HEK293T (cell line): ENCODE measurements around the gene ZNF516.

Source experiments
- BHLHE40 ChIP-seq: fragments of 450-650 bp; IDR thresholded peaks from 2 replicates; pipeline ENCODE4 v1.6.1; 2016; ENCODE audit warnings: mild to moderate bottlenecking, moderate library complexity, borderline replicate concordance
- CTBP1 ChIP-seq: fragments of 450-650 bp; IDR thresholded peaks from 2 replicates; pipeline ENCODE4 v1.6.1; 2016; ENCODE audit warnings: borderline replicate concordance
- FOXA1 ChIP-seq: fragments of 450-650 bp; IDR thresholded peaks from 2 replicates; pipeline ENCODE4 v1.6.1; 2016; ENCODE audit warnings: mild to moderate bottlenecking
- FOXK2 ChIP-seq: fragments of 450-650 bp; IDR thresholded peaks from 2 replicates; pipeline ENCODE4 v1.6.1; 2016; ENCODE audit warnings: mild to moderate bottlenecking
- FOXM1 ChIP-seq: fragments of 450-650 bp; IDR thresholded peaks from 2 replicates; pipeline ENCODE4 v1.6.1; 2017; ENCODE audit warnings: mild to moderate bottlenecking, borderline replicate concordance
- HDGF ChIP-seq: fragments of 450-650 bp; IDR thresholded peaks from 2 replicates; pipeline ENCODE4 v1.6.1; 2017; ENCODE audit warnings: antibody characterized with exemption, borderline replicate concordance
- L3MBTL2 ChIP-seq: fragments of 450-650 bp; conservative IDR thresholded peaks from 2 replicates; pipeline ENCODE4 v1.6.1; 2016; ENCODE audit warnings: mild to moderate bottlenecking
- NFRKB ChIP-seq: fragments of 450-650 bp; IDR thresholded peaks from 2 replicates; pipeline ENCODE4 v1.6.1; 2016; ENCODE audit warnings: mild to moderate bottlenecking, moderate library complexity
- SP1 ChIP-seq: fragments of 450-650 bp; IDR thresholded peaks from 2 replicates; pipeline ENCODE4 v1.6.1; 2017
- SUZ12 ChIP-seq: fragments of 450-650 bp; IDR thresholded peaks from 2 replicates; pipeline ENCODE4 v1.6.1; 2016; ENCODE audit warnings: mild to moderate bottlenecking
- TARDBP ChIP-seq: fragments of 450-650 bp; IDR thresholded peaks from 2 replicates; pipeline ENCODE4 v1.6.1; 2016
- ZNF384 ChIP-seq: fragments of 450-650 bp; IDR thresholded peaks from 2 replicates; pipeline ENCODE4 v1.6.1; 2016
- TF ChIP-seq, protein P1 (sequence below): fragments of 450-650 bp; IDR thresholded peaks from 2 replicates; pipeline ENCODE4 v1.6.1; 2016

DNA sequence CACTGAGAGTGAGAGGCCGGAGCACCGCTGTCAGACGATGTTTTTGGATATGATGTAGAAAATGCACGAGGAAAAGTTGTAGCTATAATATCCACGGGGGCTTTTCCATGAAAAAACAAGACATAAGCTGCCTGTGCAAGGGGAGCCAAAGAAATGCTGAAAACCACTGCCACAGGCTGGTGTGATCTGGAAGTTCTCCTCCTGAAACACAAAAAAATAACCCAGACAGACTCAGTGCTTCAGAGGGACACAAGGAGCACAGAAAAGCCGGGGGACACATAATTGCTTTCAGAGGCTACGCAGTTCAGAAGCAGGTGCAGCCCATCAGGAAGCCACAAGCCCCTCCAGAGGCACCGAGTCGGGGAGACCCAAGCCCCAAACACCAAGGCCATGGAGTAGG, 98.2 kb downstream of the ZNF516 start:
- no peak for TF ChIP-seq FOXK2
- no peak for TF ChIP-seq FOXA1
- no peak for TF ChIP-seq SP1
- no peak for TF ChIP-seq BHLHE40
- no peak for TF ChIP-seq CTBP1
- no peak for TF ChIP-seq NFRKB
- TF ChIP-seq FOXM1 = no peak
- no peak for TF ChIP-seq TARDBP
- TF ChIP-seq SUZ12 = no peak
- TF ChIP-seq HDGF = no peak
- TF ChIP-seq ZNF384 = no peak
- TF ChIP-seq L3MBTL2 = no peak
- TF ChIP-seq, protein P1, sequence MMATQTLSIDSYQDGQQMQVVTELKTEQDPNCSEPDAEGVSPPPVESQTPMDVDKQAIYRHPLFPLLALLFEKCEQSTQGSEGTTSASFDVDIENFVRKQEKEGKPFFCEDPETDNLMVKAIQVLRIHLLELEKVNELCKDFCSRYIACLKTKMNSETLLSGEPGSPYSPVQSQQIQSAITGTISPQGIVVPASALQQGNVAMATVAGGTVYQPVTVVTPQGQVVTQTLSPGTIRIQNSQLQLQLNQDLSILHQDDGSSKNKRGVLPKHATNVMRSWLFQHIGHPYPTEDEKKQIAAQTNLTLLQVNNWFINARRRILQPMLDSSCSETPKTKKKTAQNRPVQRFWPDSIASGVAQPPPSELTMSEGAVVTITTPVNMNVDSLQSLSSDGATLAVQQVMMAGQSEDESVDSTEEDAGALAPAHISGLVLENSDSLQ = no peak
